ENCODE results near the gene GRSF1.
"Not testable (repeated sequence)": the region's sequence is repeated elsewhere in the genome, so short reads cannot be mapped to it uniquely, and the experiment has no call there.

GRSF1 gene, protein sequence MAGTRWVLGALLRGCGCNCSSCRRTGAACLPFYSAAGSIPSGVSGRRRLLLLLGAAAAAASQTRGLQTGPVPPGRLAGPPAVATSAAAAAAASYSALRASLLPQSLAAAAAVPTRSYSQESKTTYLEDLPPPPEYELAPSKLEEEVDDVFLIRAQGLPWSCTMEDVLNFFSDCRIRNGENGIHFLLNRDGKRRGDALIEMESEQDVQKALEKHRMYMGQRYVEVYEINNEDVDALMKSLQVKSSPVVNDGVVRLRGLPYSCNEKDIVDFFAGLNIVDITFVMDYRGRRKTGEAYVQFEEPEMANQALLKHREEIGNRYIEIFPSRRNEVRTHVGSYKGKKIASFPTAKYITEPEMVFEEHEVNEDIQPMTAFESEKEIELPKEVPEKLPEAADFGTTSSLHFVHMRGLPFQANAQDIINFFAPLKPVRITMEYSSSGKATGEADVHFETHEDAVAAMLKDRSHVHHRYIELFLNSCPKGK

GRCh38 chr4:70839589-70840093 lies at the start of gene GRSF1:
TSS of gene GRSF1 (minus strand) at chr4:70839890. CDS start at chr4:70839827, 63 bp downstream.
- peak; percentile 94 for DNase-seq (ENCODE audit: low spot score)

DNA sequence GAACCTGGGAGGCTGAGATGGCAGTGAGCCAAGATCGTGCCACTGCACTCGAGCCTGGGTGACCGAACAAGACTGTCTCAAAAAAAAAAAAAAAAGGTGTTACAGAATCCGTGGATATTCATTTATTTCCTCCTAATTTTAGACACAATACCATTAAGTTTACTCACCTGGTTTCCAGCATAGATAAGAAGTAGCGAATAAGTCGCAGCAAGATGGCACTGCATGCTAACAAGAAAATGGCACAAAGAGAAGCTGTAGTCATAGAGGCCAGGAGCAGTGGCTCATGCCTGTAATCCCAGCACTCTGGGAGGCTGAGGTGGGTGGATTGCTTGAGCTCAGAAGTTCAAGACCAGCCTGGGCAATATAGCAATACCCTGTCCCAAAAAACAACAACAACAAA lies 45.5 kb upstream of the GRSF1 start:
- DNase-seq (ENCODE audit: low spot score): no peak

DNA sequence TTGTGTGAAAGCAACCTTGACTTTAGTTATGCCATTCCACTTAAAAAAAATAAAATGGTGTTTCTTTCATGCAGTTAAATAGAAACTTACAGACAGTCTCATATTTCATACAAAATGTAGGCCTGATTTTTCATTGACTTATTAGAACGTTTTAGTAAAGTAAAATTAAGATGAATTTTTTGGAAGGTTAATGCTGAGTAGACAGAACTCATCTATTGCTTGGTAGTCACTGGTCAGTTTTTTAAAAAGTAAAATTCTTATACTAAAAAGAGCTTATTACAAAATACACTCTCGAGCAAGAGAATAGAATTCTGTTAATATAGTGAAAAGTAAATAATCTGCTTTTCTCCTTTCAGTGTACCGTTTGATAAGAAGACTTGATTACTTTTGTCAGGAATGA lies 41.0 kb upstream of the GRSF1 start:
- no peak for DNase-seq (ENCODE audit: low spot score)

- DNase-seq (ENCODE audit: low spot score): no peak
Observed at GRCh38 chr4:70877556-70877955, 37.9 kb upstream of the GRSF1 start.

DNA sequence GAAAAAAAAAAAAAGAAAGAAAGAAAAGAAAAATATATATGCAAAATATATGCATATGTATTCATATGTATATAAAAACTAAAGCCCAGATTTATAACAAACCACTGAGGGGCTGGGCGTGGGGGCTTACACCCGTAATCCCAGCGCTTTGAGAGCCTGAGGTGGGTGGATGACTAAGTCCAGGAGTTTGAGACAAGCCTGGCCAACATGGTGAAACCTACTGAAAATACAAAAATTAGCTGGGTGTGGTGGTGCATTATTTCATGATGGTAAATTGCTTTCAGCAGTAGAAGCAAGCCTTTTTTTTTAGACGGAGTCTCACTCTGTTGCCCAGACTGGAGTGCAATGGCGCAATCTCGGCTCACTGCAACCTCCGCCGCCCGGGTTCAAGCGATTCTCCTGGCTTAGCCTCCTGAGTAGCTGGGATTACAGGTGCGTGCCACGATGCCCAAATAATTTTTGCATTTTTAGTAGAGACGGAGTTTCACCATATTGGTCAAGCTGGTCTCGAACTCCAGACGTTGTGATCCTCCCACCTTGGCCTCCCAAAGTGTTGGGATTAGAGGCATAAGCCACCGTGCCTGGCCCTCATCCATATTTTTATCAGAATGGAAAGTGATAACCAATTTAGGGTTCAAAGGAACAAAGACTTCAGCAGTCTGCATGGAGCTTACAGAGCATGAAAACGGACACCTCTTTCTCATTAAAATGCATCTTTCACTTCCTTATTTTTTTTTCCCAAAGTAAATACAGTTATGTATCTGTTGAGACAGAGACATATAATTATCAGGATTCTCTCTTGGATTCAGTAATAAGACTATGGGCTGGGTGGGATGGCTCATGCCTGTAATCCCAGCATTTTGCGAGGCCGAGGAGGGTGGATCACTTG lies 34.8 kb upstream of the GRSF1 start:
- DNase-seq (ENCODE audit: low spot score): no peak

- no peak for DNase-seq (ENCODE audit: low spot score)
Observed at GRCh38 chr4:70873216-70873615, 33.5 kb upstream of the GRSF1 start.

DNA sequence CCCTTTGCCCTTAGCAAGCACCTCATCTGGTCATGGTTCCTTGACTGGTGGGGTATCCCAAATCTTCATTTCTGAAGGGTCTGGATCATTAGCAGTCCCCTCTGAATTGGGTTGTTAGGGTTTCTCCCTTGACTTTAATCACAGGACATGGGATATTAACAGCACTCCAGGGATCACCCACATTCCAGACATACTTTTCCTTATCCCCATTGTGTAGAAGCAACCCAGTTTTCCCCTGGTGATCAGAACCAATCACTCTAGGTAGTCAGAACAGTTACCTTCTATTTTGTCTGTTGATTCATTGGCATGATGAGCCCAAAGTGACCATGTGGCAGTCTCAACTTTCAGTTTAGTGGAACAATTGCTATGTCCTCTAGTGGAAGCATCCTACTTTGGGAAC lies 29.1 kb upstream of the GRSF1 start:
- DNase-seq (ENCODE audit: low spot score): no peak

DNA sequence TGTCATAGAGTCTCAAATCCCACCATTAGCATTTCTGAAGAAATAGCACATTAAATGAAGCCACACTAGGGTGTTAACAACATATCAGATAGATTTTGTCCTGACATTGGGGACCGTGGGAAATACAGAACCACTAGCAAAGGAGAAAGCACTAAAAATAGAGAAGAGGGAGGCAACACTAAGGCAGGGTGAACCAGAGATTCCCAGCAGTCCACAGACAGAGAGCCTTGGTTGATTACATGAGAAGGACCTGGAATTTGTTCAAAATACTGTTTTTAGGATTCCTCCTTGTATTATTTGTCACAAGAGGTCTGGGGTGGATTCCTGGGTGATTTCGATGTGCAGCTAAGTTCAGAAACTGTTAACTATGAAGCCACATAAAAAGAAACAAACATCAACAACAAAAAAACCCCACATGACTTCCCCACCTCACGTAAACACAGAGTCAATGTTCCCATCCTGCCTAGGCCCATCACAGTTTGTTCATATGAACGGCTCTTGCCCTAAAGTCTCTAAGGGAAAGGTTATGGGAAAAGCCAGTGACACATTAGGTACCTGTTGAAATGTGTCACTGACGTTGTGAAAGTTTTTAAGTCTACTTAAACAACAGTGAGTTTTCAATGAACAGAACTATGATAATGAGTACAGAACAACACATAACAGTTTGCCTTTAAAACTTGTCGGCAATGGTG lies 23.6 kb upstream of the GRSF1 start:
- no peak for DNase-seq (ENCODE audit: low spot score)

DNA sequence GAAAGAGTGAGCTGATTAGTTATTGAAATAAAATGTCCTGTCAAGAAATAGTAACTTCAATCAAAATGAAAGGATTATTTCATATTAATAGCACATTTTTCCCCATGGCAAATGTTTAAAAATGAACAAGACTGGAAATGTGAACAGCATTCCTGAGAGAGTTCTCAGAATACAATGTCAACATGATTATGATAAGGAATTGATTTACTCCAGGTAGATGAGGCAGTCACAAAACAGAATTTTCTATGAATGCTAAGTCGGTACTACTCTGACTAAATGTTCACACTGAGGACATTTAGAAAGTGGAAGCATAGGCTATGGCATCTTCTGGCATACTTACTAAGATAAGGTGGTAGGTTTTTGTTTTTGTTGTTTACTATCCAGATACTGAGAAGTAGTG lies 19.4 kb upstream of the GRSF1 start:
- DNase-seq (ENCODE audit: low spot score): no peak

- no peak for DNase-seq (ENCODE audit: low spot score)
Observed at GRCh38 chr4:70858454-70858853, 18.8 kb upstream of the GRSF1 start.

- no peak for DNase-seq (ENCODE audit: low spot score)
Observed at GRCh38 chr4:70855464-70855863, 15.8 kb upstream of the GRSF1 start.

GRCh38 chr4:70849291-70849690 lies 9.6 kb upstream of the GRSF1 start:
- no peak for DNase-seq (ENCODE audit: low spot score)

DNA sequence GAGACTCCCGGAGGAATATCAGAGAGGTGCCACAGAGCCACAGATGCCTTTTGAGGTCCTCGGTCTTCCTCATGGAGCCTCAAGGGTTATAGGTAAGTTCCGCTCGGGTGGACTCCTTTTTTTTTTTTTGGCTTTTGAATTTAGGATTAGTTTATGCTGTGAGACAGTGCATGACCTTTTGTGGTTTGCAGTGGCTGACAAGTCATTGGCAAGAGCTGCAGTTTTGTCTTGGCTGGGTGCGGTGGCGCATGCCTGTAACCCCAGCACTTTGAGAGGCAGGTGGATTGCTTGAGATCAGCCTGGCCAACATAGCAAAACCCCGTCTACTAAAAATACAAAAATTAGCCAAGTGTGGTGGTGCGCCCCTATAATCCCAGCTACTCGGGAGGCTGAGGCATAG lies 4.5 kb upstream of the GRSF1 start:
- DNase-seq (ENCODE audit: low spot score): no peak

DNA sequence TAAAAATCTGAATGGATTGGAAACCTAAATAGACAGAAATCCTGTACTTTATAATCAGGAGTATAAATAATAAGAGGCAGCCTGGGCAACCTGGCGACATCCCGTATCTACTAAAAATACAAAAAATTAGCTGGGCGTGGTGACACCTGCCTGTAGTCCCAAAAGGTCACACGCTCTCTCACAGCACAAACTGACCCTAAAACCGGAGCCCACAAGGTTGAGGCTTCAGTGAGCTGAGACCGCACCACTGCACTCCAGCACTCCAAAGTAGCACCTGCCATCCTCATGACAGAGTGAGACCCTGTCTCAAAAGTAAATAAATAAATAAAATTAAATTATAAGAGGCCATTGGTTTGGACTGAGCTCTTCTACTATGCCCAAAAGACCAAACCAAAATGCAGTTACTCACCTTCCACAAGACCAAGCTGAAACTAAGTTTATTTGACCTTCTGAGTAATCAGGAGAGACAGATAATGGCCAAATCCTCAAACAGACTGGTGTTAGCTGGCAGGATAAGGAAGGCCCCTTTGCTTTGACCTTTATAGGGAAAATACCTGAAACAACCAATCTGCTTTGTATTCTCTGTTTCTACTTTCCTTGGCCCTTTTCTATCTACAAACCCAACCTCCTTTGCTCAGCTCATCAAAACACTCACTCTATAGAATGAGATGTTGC lies 3.2 kb upstream of the GRSF1 start:
- no peak for DNase-seq (ENCODE audit: low spot score)

GRCh38 chr4:70841951-70842350 lies 2.3 kb upstream of the GRSF1 start:
- no peak for DNase-seq (ENCODE audit: low spot score)

GRCh38 chr4:70841211-70841610 lies 1.5 kb upstream of the GRSF1 start:
- DNase-seq (ENCODE audit: low spot score): no peak

GRCh38 chr4:70840631-70841030 lies 941 bp upstream of the GRSF1 start:
- DNase-seq (ENCODE audit: low spot score): not testable (repeated sequence)

GRCh38 chr4:70840137-70840536 lies 447 bp upstream of the GRSF1 start:
- DNase-seq (ENCODE audit: low spot score): peak; percentile 80

GRCh38 chr4:70838666-70839588 lies 763 bp downstream of the GRSF1 start:
- peak; percentile 54 for DNase-seq (ENCODE audit: low spot score)

- no peak for DNase-seq (ENCODE audit: low spot score)
Observed at GRCh38 chr4:70838204-70838603, 1.5 kb downstream of the GRSF1 start.

DNA sequence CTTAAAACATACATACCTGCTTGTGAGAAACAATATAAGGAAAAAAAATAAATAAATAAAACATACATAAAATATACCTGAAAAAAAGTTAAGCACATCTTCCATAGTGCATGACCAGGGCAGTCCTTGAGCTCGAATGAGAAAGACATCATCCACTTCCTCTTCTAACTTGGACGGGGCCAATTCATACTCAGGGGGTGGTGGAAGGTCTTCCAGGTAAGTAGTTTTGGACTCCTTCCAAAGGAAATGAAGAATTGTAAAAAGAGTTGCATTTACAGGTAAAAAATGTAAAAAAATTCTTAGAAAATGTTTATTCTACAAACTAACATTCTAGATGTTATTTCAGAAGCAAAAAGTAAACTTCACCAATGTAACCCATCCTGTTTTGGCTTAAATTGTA lies 3.6 kb downstream of the GRSF1 start:
- DNase-seq (ENCODE audit: low spot score): no peak

Measured in CD4-positive, alpha-beta T cell treated with Interleukin-2 at 100 ng/mL for 4 hours (primary cell).